GM12878 (cell line): ENCODE results near the gene USP34. TPM values are rescaled to one million over a fixed set of nuclear protein-coding genes. Genes with fewer than 3 reads are reported as not detected.

Experiments
- ATAC-seq: fragments of 200-7000 bp; cut with Tn5 transposase; 3 replicates; pipeline ENCODE4 v1.9.1; 2020; ENCODE audit warnings: mild to moderate bottlenecking, moderate library complexity
- BruUV-seq: library from RNA; stranded (reverse); fragments of 400-500 nt; replicated peaks from 2 replicates; lab custom pipeline; 2021; lab: Mats Ljungman, UMichigan
- CTCF ChIA-PET: fragments of 300-600 bp; sonication (Branson Sonifier 250); formaldehyde crosslinking; extraction: SDS; loops from one replicate; lab custom pipeline; 2021; ENCODE audit warnings: inconsistent platforms; lab: Yijun Ruan, JAX
- POLR2A ChIA-PET: fragments of 350-600 bp; formaldehyde crosslinking; extraction: SDS; loops from one replicate; lab custom pipeline; 2021; ENCODE audit warnings: inconsistent platforms; lab: Charles Lee
- RAD21 ChIA-PET: fragments of 300-600 bp; sonication (Branson Sonifier 250); formaldehyde crosslinking; loops from one replicate; lab custom pipeline; 2023; ENCODE audit warnings: antibody characterized with exemption; ENCODE audit not compliant: unreplicated experiment; lab: Charles Lee
- SMC1A ChIA-PET: fragments of 300-600 bp; sonication (Branson Sonifier 250); formaldehyde crosslinking; loops from one replicate; lab custom pipeline; 2023; ENCODE audit not compliant: unreplicated experiment, uncharacterized antibody; lab: Charles Lee
- DNase-seq: peaks from one replicate; pipeline ENCODE4 v3.0.0-alpha.2; 2011; ENCODE audit warnings: low read depth, low spot score
- FAIRE-seq: peaks from 3 replicates; lab custom pipeline; 2011; peaks lifted over from hg19 to GRCh38; lab: Jason Lieb, UNC
- H2AFZ ChIP-seq: 2 replicates; pipeline ENCODE4 v1.6.0; 2011; ENCODE audit warnings: low read depth, low read length, control low read depth; ENCODE audit not compliant: control insufficient read depth
- H3K27ac ChIP-seq: 2 replicates; pipeline ENCODE4 v1.5.1; 2011; ENCODE audit warnings: control low read depth; ENCODE audit not compliant: control insufficient read depth, insufficient read depth
- H3K27me3 ChIP-seq, 2 experiments: replicated peaks in 1 of 2; 2 replicates each; pipeline versions ENCODE4 v1.6.0 to v1.6.1; 2011; ENCODE audit warnings: low read length in 1 of 2; ENCODE audit not compliant: control insufficient read depth in 2 of 2, insufficient read depth in 2 of 2
- H3K36me3 ChIP-seq, 2 experiments: 2 replicates each; pipeline ENCODE4 v1.5.1; 2011; ENCODE audit warnings: low read length in 1 of 2; ENCODE audit not compliant: control insufficient read depth in 2 of 2, insufficient read depth in 2 of 2
- H3K4me1 ChIP-seq: 2 replicates; pipeline ENCODE4 v1.6.1; 2011; ENCODE audit warnings: mild to moderate bottlenecking, low read length, moderate library complexity, mixed read lengths; ENCODE audit not compliant: control insufficient read depth, insufficient read depth
- H3K4me2 ChIP-seq: 2 replicates; pipeline ENCODE4 v1.6.0; 2011; ENCODE audit warnings: control low read depth; ENCODE audit not compliant: control insufficient read depth, insufficient read depth
- H3K4me3 ChIP-seq: fragments of 200-600 bp; sonication (generic); 2 replicates; pipeline ENCODE4 v1.5.1; 2016
- H3K79me2 ChIP-seq: 2 replicates; pipeline ENCODE4 v1.6.0; 2011; ENCODE audit warnings: low read length; ENCODE audit not compliant: control insufficient read depth, insufficient read depth
- H3K9ac ChIP-seq: 2 replicates; pipeline ENCODE4 v1.8.0; 2011; ENCODE audit warnings: low read length, control low read depth, mixed read lengths; ENCODE audit not compliant: control insufficient read depth, insufficient read depth
- H3K9me3 ChIP-seq: replicated peaks from 3 replicates; pipeline ENCODE4 v1.5.1; 2011; ENCODE audit warnings: mild to moderate bottlenecking, low read length; ENCODE audit not compliant: control insufficient read depth, insufficient read depth
- H4K20me1 ChIP-seq: 2 replicates; pipeline ENCODE4 v1.6.0; 2011; ENCODE audit not compliant: control insufficient read depth, insufficient read depth
- HDAC6 ChIP-seq: fragments of 200-600 bp; sonication (generic); IDR thresholded peaks from one replicate; pipeline ENCODE4 v1.8.0; 2017; ENCODE audit warnings: antibody characterized with exemption; ENCODE audit not compliant: unreplicated experiment
- JUNB ChIP-seq: IDR thresholded peaks from 2 replicates; pipeline ENCODE4 v1.6.1; 2016; ENCODE audit warnings: antibody characterized with exemption, mild to moderate bottlenecking
- MXI1 ChIP-seq: fragments of 150-350 bp; IDR thresholded peaks from 2 replicates; pipeline ENCODE4 v1.6.1; 2011; ENCODE audit warnings: low read depth, mild to moderate bottlenecking, inconsistent platforms, low read length, improper control_type of control experiment
- NBN ChIP-seq: fragments of 450-650 bp; IDR thresholded peaks from 2 replicates; pipeline ENCODE4 v1.6.1; 2016
- POLR2AphosphoS5 ChIP-seq: IDR thresholded peaks from 2 replicates; pipeline ENCODE4 v1.6.1; 2011; ENCODE audit warnings: mild to moderate bottlenecking, low read length, inconsistent platforms
- SMAD5 ChIP-seq: IDR thresholded peaks from 2 replicates; pipeline ENCODE4 v1.6.1; 2016; ENCODE audit warnings: antibody characterized with exemption, low read depth
- TCF12 ChIP-seq: IDR thresholded peaks from 2 replicates; pipeline ENCODE4 v1.6.1; 2011; ENCODE audit warnings: low read depth, mild to moderate bottlenecking, low read length
- YBX1 ChIP-seq: fragments of 450-650 bp; IDR thresholded peaks from 2 replicates; pipeline ENCODE4 v1.6.1; 2016; ENCODE audit warnings: antibody characterized with exemption
- ZSCAN29 ChIP-seq: fragments of 450-650 bp; IDR thresholded peaks from 2 replicates; pipeline ENCODE4 v1.6.1; 2017; ENCODE audit warnings: mild to moderate bottlenecking, moderate library complexity
- WGBS: methylation state at CpG from one replicate; pipeline ENCODE4 v1.1.6; 2016; ENCODE audit warnings: low lambda C conversion rate; ENCODE audit not compliant: insufficient replicate concordance, insufficient coverage; ENCODE audit errors: missing lambda C conversion rate; 5-methylcytosine and 5-hydroxymethylcytosine counted together
- in situ Hi-C: fragments of 300-500 bp; cut with MboI; formaldehyde crosslinking; loops from 9 replicates; pipeline ENCODE4 v1.14.3; 2018; ENCODE audit warnings: mixed read lengths
- intact Hi-C: fragments of 100-400 bp; cut with micrococcal nuclease; formaldehyde crosslinking; loops from one replicate; pipeline ENCODE4 v1.14.2; 2022; ENCODE audit not compliant: unreplicated experiment
- polyA plus RNA-seq, 11 experiments: library from polyadenylated mRNA; depleted of rRNA in 4 of 11; unstranded in 6 of 11; stranded (reverse) in 5 of 11; fragments of >200 nt; fragmentation: Nextera tagmentation in 4 of 11; fragmentation: Illumina TruSeq in 1 of 11; extraction: Ambion mirVana in 4 of 11; extraction: Trizol in 1 of 11; gene quantifications; 1 replicate in 1 of 11; 2 replicates in 10 of 11; pipeline versions ENCODE4 v1.2.1 to v1.2.3, GENCODE V29; 2011 to 2016; ENCODE audit warnings: inconsistent platforms in 2 of 11, missing spikeins in 2 of 11, low read depth in 1 of 11
- total RNA-seq, 4 experiments: library from RNA; depleted of rRNA in 3 of 4; stranded (reverse); fragments of >200 nt in 3 of 4; fragmentation: Illumina TruSeq in 1 of 4; extraction: Trizol in 1 of 4; gene quantifications; 2 replicates each; pipeline versions ENCODE4 v1.2.1 to v1.2.3, GENCODE V29; 2013 to 2021
- TF ChIP-seq, protein P1 (sequence below): IDR thresholded peaks from 2 replicates; pipeline ENCODE4 v1.6.1; 2011; ENCODE audit warnings: mild to moderate bottlenecking, low read depth, low read length, moderate library complexity; ENCODE audit not compliant: insufficient replicate concordance
- TF ChIP-seq, protein P2 (sequence below): IDR thresholded peaks from 2 replicates; pipeline ENCODE4 v1.6.1; 2012; ENCODE audit warnings: mild to moderate bottlenecking, low read depth, low read length
- TF ChIP-seq, protein P3 (sequence below): IDR thresholded peaks from 2 replicates; pipeline ENCODE4 v1.6.1; 2011; ENCODE audit warnings: borderline replicate concordance, low read depth, mild to moderate bottlenecking, moderate library complexity, low read length; ENCODE audit not compliant: insufficient read depth, poor library complexity, severe bottlenecking

The USP34 gene
- total and polyA plus RNA-seq, 10 of the 15 experiments (the other 5 are each of a cell fraction or from before 2014, with no cell fraction given), result 26.2 to 106 (median 62.1) TPM

DNA sequence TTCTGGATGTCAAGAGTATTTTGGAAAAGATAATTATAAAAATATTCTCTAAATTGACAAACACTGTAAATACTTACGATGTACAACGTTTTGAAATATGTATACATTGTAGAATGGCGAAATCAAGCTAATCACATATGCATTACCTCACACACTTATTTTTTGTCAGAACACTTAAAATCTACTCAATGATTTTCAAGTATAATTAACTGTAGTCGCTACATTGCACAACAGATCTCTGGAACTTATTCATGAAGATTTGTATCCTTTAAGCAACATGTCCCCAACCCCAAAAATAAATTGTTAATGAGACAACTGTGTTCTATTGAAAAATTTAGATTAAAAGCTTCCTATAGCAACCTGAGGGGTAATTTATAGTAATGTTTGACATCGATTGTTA is 249.1 kb downstream of the USP34 start:
- Histone ChIP-seq H3K4me3 (no peak overlapping the region), H3K27me3 (no peaks in the 10 kb centered on the region), H3K27ac (no peak overlapping the region), H3K9ac (no peak overlapping the region)
- DNase-seq, result no peak
- ChIA-PET POLR2A (no interaction called here), SMC1A (interaction anchor here (0.5 to 2.3 kb wide), 4 partner anchors 8 to 437 kb away, joined by 3 to 6 read pairs (median 4); no protein-coding TSS in a partner anchor)
- TF ChIP-seq POLR2AphosphoS5, result no peak
- TF ChIP-seq, protein P1, sequence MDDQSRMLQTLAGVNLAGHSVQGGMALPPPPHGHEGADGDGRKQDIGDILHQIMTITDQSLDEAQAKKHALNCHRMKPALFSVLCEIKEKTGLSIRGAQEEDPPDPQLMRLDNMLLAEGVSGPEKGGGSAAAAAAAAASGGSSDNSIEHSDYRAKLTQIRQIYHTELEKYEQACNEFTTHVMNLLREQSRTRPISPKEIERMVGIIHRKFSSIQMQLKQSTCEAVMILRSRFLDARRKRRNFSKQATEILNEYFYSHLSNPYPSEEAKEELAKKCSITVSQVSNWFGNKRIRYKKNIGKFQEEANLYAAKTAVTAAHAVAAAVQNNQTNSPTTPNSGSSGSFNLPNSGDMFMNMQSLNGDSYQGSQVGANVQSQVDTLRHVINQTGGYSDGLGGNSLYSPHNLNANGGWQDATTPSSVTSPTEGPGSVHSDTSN, result no peak
- no peak for TF ChIP-seq HDAC6
- no peak for TF ChIP-seq JUNB
- TF ChIP-seq ZSCAN29, result no peak
- TF ChIP-seq, all 136 proteins: peak for 0
- 98% methylated on average over 5 of the region's 5 CpGs for whole genome bisulfite sequencing
- H2AFZ ChIP-seq, result no peak overlapping the region
- peaks cover 0 to 25% of the 10 kb centered on the region in 2 experiments; a peak in 3 of 4 replicates for H3K36me3 ChIP-seq
- RAD21 ChIA-PET, result interaction anchor here (0.5 kb wide), 1 partner anchor 229 kb away, joined by 4 read pairs; no protein-coding TSS in a partner anchor
- in situ Hi-C loops, result no loop called here
- no peaks in the 10 kb centered on the region for H3K4me1 ChIP-seq
- no peak for FAIRE-seq
- H3K79me2 ChIP-seq, result no peaks in the 10 kb centered on the region
- CTCF ChIA-PET, result interaction anchor here (1.0 to 1.2 kb wide), 2 partner anchors 67 to 437 kb away, joined by 3 read pairs; no protein-coding TSS in a partner anchor
- no peaks in the 10 kb centered on the region for H4K20me1 ChIP-seq
- no peak overlapping the region for H3K4me2 ChIP-seq
- no TSS peak for BruUV-seq
- no peaks in the 10 kb centered on the region for H3K9me3 ChIP-seq
- intact Hi-C loops, result no loop called here
- ATAC-seq, result no peak

DNA sequence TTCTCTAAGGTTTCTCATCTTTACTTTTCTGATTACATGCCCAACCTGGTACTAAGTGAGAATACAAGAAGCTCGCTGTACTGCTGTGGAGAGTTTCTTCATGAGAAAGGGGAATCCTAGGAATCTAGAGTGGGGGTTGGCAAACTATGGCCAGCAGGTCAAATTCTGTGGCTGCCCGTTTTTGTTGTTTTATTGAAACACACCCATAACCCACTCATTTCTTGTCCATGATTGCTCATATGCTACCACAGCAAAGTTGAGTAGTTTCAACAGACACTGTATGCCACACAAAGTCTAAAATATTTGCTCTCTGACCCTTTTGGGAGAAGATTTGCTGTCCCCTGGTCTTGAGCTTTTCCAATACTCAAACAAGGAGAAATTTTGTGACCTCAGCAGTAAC is 250.1 kb downstream of the USP34 start:
- no TSS peak for BruUV-seq
- Histone ChIP-seq H3K79me2 (no peaks in the 10 kb centered on the region), H3K4me2 (no peak overlapping the region), H3K4me1 (no peaks in the 10 kb centered on the region), H3K9me3 (no peaks in the 10 kb centered on the region), H2AFZ (no peak overlapping the region), H3K36me3 (peaks cover 0 to 18% of the 10 kb centered on the region in 2 experiments; a peak in 3 of 4 replicates), H3K4me3 (no peak overlapping the region), H3K27ac (no peak overlapping the region), H4K20me1 (no peaks in the 10 kb centered on the region), H3K9ac (no peak overlapping the region), H3K27me3 (no peaks in the 10 kb centered on the region)
- no peak for TF ChIP-seq SMAD5
- no peak for TF ChIP-seq YBX1
- TF ChIP-seq NBN, result no peak
- TF ChIP-seq, protein P2, sequence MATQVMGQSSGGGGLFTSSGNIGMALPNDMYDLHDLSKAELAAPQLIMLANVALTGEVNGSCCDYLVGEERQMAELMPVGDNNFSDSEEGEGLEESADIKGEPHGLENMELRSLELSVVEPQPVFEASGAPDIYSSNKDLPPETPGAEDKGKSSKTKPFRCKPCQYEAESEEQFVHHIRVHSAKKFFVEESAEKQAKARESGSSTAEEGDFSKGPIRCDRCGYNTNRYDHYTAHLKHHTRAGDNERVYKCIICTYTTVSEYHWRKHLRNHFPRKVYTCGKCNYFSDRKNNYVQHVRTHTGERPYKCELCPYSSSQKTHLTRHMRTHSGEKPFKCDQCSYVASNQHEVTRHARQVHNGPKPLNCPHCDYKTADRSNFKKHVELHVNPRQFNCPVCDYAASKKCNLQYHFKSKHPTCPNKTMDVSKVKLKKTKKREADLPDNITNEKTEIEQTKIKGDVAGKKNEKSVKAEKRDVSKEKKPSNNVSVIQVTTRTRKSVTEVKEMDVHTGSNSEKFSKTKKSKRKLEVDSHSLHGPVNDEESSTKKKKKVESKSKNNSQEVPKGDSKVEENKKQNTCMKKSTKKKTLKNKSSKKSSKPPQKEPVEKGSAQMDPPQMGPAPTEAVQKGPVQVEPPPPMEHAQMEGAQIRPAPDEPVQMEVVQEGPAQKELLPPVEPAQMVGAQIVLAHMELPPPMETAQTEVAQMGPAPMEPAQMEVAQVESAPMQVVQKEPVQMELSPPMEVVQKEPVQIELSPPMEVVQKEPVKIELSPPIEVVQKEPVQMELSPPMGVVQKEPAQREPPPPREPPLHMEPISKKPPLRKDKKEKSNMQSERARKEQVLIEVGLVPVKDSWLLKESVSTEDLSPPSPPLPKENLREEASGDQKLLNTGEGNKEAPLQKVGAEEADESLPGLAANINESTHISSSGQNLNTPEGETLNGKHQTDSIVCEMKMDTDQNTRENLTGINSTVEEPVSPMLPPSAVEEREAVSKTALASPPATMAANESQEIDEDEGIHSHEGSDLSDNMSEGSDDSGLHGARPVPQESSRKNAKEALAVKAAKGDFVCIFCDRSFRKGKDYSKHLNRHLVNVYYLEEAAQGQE, result no peak
- TF ChIP-seq, protein P3, sequence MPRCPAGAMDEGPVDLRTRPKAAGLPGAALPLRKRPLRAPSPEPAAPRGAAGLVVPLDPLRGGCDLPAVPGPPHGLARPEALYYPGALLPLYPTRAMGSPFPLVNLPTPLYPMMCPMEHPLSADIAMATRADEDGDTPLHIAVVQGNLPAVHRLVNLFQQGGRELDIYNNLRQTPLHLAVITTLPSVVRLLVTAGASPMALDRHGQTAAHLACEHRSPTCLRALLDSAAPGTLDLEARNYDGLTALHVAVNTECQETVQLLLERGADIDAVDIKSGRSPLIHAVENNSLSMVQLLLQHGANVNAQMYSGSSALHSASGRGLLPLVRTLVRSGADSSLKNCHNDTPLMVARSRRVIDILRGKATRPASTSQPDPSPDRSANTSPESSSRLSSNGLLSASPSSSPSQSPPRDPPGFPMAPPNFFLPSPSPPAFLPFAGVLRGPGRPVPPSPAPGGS, result no peak
- TF ChIP-seq TCF12, result no peak
- no peak for TF ChIP-seq MXI1
- no peak for ATAC-seq
- intact Hi-C loops (no loop called here), in situ Hi-C loops (no loop called here)
- FAIRE-seq, result no peak
- SMC1A ChIA-PET, result interaction anchor here (0.6 to 2.3 kb wide), 5 partner anchors 9 to 438 kb away, joined by 3 to 6 read pairs (median 4); no protein-coding TSS in a partner anchor
- WGBS, result 20% methylated on average over 2 of the region's 2 CpGs
- POLR2A ChIA-PET, result no interaction called here
- RAD21 ChIA-PET, result no interaction called here
- CTCF ChIA-PET, result interaction anchor here (0.6 to 1.2 kb wide), 2 partner anchors 438 to 675 kb away, joined by 3 read pairs; no protein-coding TSS in a partner anchor
- DNase-seq, result no peak
